Progenitor cell of endocrine pancreas (in vitro differentiated cells): ENCODE measurements around the gene PATL1. TPM values are rescaled to one million over a fixed set of nuclear protein-coding genes. Genes with fewer than 3 reads are reported as not detected.

Source experiments
- DNase-seq: peaks from one replicate; pipeline ENCODE4 v3.0.0; 2021; ENCODE audit warnings: low spot score; ENCODE audit not compliant: unreplicated experiment
- H3K27ac Mint-ChIP-seq: 2 replicates; pipeline ENCODE4 v1.8.0; 2021; ENCODE audit warnings: mild to moderate bottlenecking, moderate library complexity, mixed read lengths
- H3K27me3 Mint-ChIP-seq: 2 replicates; pipeline ENCODE4 v1.8.0; 2021; ENCODE audit warnings: mixed read lengths
- H3K36me3 Mint-ChIP-seq: 2 replicates; pipeline ENCODE4 v1.8.0; 2022; ENCODE audit warnings: mixed read lengths; ENCODE audit not compliant: insufficient read depth
- H3K4me1 Mint-ChIP-seq: 2 replicates; pipeline ENCODE4 v1.8.0; 2021; ENCODE audit warnings: low read depth, mixed read lengths
- H3K4me3 Mint-ChIP-seq: 2 replicates; pipeline ENCODE4 v1.8.0; 2021; ENCODE audit warnings: low read depth, mild to moderate bottlenecking, moderate library complexity, mixed read lengths
- H3K9me3 Mint-ChIP-seq: 2 replicates; pipeline ENCODE4 v1.8.0; 2021; ENCODE audit warnings: low read depth, mixed read lengths
- CTCF ChIP-seq: fragments of 200-600 bp; sonication (generic); IDR thresholded peaks from one replicate; pipeline ENCODE4 v1.5.0; 2021; ENCODE audit warnings: antibody characterized with exemption, mild to moderate bottlenecking; ENCODE audit not compliant: unreplicated experiment
- microRNA-seq: library from miRNA; unstranded; fragments of <30 nt; microRNA quantifications from one replicate; pipeline ENCODE4 v1.1.0, GENCODE V29; 2020; ENCODE audit warnings: borderline number of aligned reads; ENCODE audit not compliant: unreplicated experiment
- total RNA-seq: library from RNA; stranded (reverse); gene quantifications from 2 replicates; pipeline ENCODE4 v1.2.1, GENCODE V29; 2021

PATL1 gene
- total RNA-seq, 1 donor from 2014 or later = 43.7 TPM

GRCh38 chr11:59600234-59600633 lies 68.6 kb downstream of the PATL1 start:
- Mint-ChIP-seq H3K4me3 (no peak overlapping the region), H3K9me3 (no peaks in the 10 kb centered on the region), H3K27ac (no peak overlapping the region), H3K36me3 (peaks cover 23% of the 10 kb centered on the region), H3K4me1 (peaks cover 4% of the 10 kb centered on the region), H3K27me3 (no peaks in the 10 kb centered on the region)
- no peak for TF ChIP-seq CTCF
- no peak for DNase-seq

GRCh38 chr11:59598961-59599360 lies 69.9 kb downstream of the PATL1 start:
- Mint-ChIP-seq H3K27me3 (no peaks in the 10 kb centered on the region), H3K36me3 (peaks cover 29% of the 10 kb centered on the region), H3K27ac (no peak overlapping the region), H3K9me3 (no peaks in the 10 kb centered on the region), H3K4me3 (no peak overlapping the region), H3K4me1 (peaks cover 4% of the 10 kb centered on the region)
- DNase-seq = no peak
- TF ChIP-seq CTCF = no peak

Small RNA genes lying within 50 kb of the gene (microRNA-seq; reads per million reads assigned to microRNA genes)
- gene MIR3162 = not detected

Other genes with a start within 250 kb of the PATL1 start
- gene OR5A2, start 242.6 kb downstream of the PATL1 start, total RNA-seq = not detected in 2 replicates
- not detected in 2 replicates for gene OR5A1, start 232.6 kb downstream of the PATL1 start, total RNA-seq
- gene OR4D6, start 212.1 kb downstream of the PATL1 start, total RNA-seq = not detected in 2 replicates
- not detected in 2 replicates for gene OR4D10, start 195.7 kb downstream of the PATL1 start, total RNA-seq
- gene OR4D11, start 165.5 kb downstream of the PATL1 start, total RNA-seq = not detected in 2 replicates
- not detected in 2 replicates for gene OR4D9, start 157.5 kb downstream of the PATL1 start, total RNA-seq
- 42.7 and 46.1 TPM in 2 replicates for gene OSBP, start 53.3 kb downstream of the PATL1 start, total RNA-seq
- not detected in 2 replicates for gene OR10V1, start 44.8 kb upstream of the PATL1 start, total RNA-seq
- 91.5 and 113 TPM in 2 replicates for gene STX3, start 86.3 kb upstream of the PATL1 start, total RNA-seq
- gene MRPL16, start 141.7 kb upstream of the PATL1 start, total RNA-seq = 44.2 and 44.7 TPM in 2 replicates
- 17.9 and 27.1 TPM in 2 replicates for gene CBLIF, start 176.5 kb upstream of the PATL1 start, total RNA-seq
- gene TCN1, start 197.4 kb upstream of the PATL1 start, total RNA-seq = 3.2 and 3.5 TPM in 2 replicates
- 0.49 TPM in 1 of 2 replicates, not detected in the other for gene OOSP3, start 209.7 kb upstream of the PATL1 start, total RNA-seq